ENCODE measurements around the gene CHST11.

CHST11 gene

GRCh38 chr12:104498211-104498801 lies 41.6 kb downstream of the CHST11 start:
- no peak for TF ChIP-seq CTCF (IDR thresholded peaks at IDR 0.05; ENCODE audit: control insufficient read depth, extremely low read depth, insufficient read depth)
- no peak overlapping the region for H3K4me3 ChIP-seq (ENCODE audit: low read depth, low read length)
- no peak for DNase-seq (ENCODE audit: low read depth)

GRCh38 chr12:104499668-104500332 lies 43.1 kb downstream of the CHST11 start:
- no peak overlapping the region for H3K4me3 ChIP-seq (ENCODE audit: low read depth, low read length)
- DNase-seq (ENCODE audit: low read depth): no peak

GRCh38 chr12:104501115-104501514 lies 44.4 kb downstream of the CHST11 start:
- no peak for TF ChIP-seq CTCF (IDR thresholded peaks at IDR 0.05; ENCODE audit: control insufficient read depth, extremely low read depth, insufficient read depth)
- H3K4me3 ChIP-seq (ENCODE audit: low read depth, low read length): no peak overlapping the region
- DNase-seq (ENCODE audit: low read depth): no peak

More at GRCh38 chr12:104499668-104500332, 43.1 kb downstream of the CHST11 start:
- no peak for TF ChIP-seq CTCF (IDR thresholded peaks at IDR 0.05; ENCODE audit: control insufficient read depth, extremely low read depth, insufficient read depth)

GRCh38 chr12:104501660-104502059 lies 44.9 kb downstream of the CHST11 start:
- DNase-seq (ENCODE audit: low read depth): no peak
- no peak overlapping the region for H3K4me3 ChIP-seq (ENCODE audit: low read depth, low read length)
- TF ChIP-seq CTCF (IDR thresholded peaks at IDR 0.05; ENCODE audit: control insufficient read depth, extremely low read depth, insufficient read depth): no peak

- TF ChIP-seq CTCF (IDR thresholded peaks at IDR 0.05; ENCODE audit: control insufficient read depth, extremely low read depth, insufficient read depth): no peak
These were observed 45.5 kb downstream of the CHST11 start for GRCh38 chr12:104502217-104502616.

GRCh38 chr12:104502638-104503037 lies 45.9 kb downstream of the CHST11 start:
- H3K4me3 ChIP-seq (ENCODE audit: low read depth, low read length): no peak overlapping the region
- TF ChIP-seq CTCF (IDR thresholded peaks at IDR 0.05; ENCODE audit: control insufficient read depth, extremely low read depth, insufficient read depth): no peak
- DNase-seq (ENCODE audit: low read depth): no peak

More at GRCh38 chr12:104502217-104502616, 45.5 kb downstream of the CHST11 start:
- no peak overlapping the region for H3K4me3 ChIP-seq (ENCODE audit: low read depth, low read length)
- no peak for DNase-seq (ENCODE audit: low read depth)
